Epithelial cell of proximal tubule (primary cell): ENCODE results near the gene NLE1. TPM values are rescaled to one million over a fixed set of nuclear protein-coding genes. Genes with fewer than 3 reads are reported as not detected.
A peak's percentile ranks its signal among the peaks of the same experiment; 100 is the strongest.

Experiments
- DNase-seq: peaks from one replicate; pipeline ENCODE4 v3.0.0-alpha.2; 2011; ENCODE audit warnings: low read depth
- H3K4me3 ChIP-seq: 2 replicates; pipeline ENCODE4 v1.5.1; 2011; ENCODE audit warnings: low read depth, mild to moderate bottlenecking, low read length
- CTCF ChIP-seq: conservative IDR thresholded peaks from 2 replicates; pipeline ENCODE4 v1.5.1; 2012; ENCODE audit warnings: low read depth, mild to moderate bottlenecking, low read length
- total RNA-seq: library from RNA; depleted of rRNA; stranded (reverse); fragments of >200 nt; gene quantifications from 2 replicates; pipeline ENCODE4 v1.2.3, GENCODE V29; 2015

NLE1 gene
- total RNA-seq, 1 donor from 2014 or later: 27.0 TPM

DNA sequence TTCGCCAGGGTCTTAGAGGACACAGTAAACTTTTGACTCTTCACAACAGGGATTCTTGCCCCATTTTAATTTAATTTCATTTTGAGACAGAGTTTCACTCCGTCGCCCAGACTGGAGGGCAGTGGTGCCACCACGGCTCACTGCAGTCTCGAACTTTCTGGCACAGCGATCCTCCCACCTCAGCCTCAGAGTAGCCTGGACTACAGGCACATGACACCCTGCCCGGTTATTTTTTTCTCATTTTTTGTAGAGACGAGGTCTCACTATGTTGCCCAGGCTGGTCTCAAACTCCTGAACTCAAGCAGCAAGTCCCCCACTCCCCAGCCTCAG is 329 bp upstream of the NLE1 start:
- TF ChIP-seq CTCF: no peak
- DNase-seq: no peak
- H3K4me3 ChIP-seq: peak overlapping the region; percentile 98

DNA sequence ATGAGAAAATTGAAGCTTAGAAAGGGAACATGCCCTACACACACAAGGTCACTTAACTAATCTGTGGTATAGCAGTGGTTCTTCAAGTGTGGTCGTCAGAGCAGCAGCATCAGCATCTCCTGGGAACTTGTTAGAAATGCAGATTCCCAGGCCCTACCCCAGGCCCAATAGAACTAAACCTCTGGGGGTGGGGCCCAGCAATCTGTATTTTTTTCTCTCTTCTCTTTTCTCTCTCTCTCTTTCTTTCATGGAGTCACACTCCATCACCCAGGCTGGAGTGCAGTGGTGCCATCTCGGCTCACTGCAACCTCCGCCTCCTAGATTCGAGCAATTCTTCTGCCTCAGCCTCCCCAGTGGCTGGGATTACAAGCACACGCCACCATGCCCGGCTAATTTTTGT is 3.9 kb downstream of the NLE1 start:
- no peak overlapping the region for H3K4me3 ChIP-seq
- DNase-seq: no peak
- TF ChIP-seq CTCF: no peak

- TF ChIP-seq CTCF: no peak
- DNase-seq: no peak
- H3K4me3 ChIP-seq: no peak overlapping the region
These were observed 6.8 kb downstream of the NLE1 start for GRCh38 chr17:35135322-35135721.

DNA sequence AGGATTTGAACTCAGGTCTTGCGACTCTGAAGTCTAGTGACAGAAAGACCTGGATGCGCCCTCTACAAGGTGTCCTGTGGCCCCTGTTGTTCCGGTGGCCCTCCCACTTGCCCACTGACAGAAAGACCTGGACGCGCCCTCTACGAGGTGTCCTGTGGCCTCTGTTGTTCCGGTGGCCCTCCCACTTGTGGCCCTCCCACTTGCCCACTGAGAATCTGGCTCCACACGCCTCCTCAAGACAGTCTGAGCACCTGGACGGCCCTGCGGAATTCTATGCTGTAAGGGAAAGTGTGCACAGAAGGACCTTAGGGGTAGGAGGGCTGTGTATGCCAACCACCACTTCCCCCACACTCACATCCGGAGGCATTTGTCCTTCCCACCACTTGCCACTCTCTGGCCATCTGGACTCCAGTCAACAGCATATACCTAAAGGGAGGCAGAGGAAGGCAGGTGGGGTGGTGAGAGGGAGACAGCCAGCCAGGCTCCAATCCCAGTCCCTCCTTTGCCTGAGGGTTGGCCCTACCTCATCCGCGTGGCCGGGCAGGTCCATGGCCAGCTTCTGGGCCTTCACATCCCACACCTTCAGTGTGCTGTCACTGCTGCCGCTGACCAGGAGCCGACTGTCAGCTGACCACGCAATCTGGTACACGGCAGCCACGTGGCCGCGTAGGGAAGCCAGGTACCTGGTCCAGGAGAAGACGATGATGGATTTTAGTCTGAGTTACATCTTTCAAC is 9.1 kb downstream of the NLE1 start:
- no peak for DNase-seq
- TF ChIP-seq CTCF: no peak
- H3K4me3 ChIP-seq: no peak overlapping the region

GRCh38 chr17:35132099-35132498 is 10.0 kb downstream of the NLE1 start:
- H3K4me3 ChIP-seq: no peak overlapping the region
- TF ChIP-seq CTCF: no peak
- DNase-seq: no peak

DNA sequence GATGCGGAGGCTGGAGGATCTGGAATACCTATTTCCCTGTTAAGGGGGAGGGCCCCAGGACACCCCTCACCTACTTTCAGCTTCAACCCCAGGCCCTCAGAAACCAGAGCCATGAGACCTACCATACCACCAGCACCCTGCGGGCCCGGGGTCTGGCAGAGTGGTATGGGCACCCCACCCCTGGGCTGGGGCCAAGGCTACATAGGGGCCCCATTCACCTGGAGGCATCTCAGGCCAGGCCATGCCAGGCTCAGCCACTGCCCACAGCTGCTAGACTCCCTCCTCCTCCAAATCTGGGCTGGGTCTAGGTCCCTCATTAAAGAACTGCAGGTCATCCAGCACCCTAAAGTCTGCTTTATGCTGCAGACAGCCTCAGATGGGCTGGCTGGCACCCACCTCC is 11.7 kb downstream of the NLE1 start:
- no peak for TF ChIP-seq CTCF
- DNase-seq: no peak
- no peak overlapping the region for H3K4me3 ChIP-seq

- H3K4me3 ChIP-seq: no peak overlapping the region
- no peak for DNase-seq
- TF ChIP-seq CTCF: no peak
These were observed 12.1 kb downstream of the NLE1 start for GRCh38 chr17:35129973-35130351.
